ENCODE results near the gene RAB9B.

The RAB9B gene

GRCh38 chrX:103793545-103793940, 38.5 kb downstream of the RAB9B start:
- no peak for DNase-seq (ENCODE audit: low read depth)
- H3K4me3 ChIP-seq (ENCODE audit: low read depth, low read length) = no peak overlapping the region
- TF ChIP-seq MYC (IDR thresholded peaks at IDR 0.05; ENCODE audit: low read depth, low read length) = no peak
- no peak for TF ChIP-seq POLR2A (IDR thresholded peaks at IDR 0.05; ENCODE audit: extremely low read depth, insufficient read length)
- TF ChIP-seq MAX (IDR thresholded peaks at IDR 0.05; ENCODE audit: low read depth, low read length) = no peak
- no peak for TF ChIP-seq CTCF (IDR thresholded peaks at IDR 0.05; ENCODE audit: low read depth, low read length)

GRCh38 chrX:103792916-103793544, 39.0 kb downstream of the RAB9B start:
- no peak for DNase-seq (ENCODE audit: low read depth)
- H3K4me3 ChIP-seq (ENCODE audit: low read depth, low read length) = no peak overlapping the region
- TF ChIP-seq MAX (IDR thresholded peaks at IDR 0.05; ENCODE audit: low read depth, low read length) (no peak), CTCF (IDR thresholded peaks at IDR 0.05; ENCODE audit: low read depth, low read length) (no peak), MYC (IDR thresholded peaks at IDR 0.05; ENCODE audit: low read depth, low read length) (no peak), POLR2A (IDR thresholded peaks at IDR 0.05; ENCODE audit: extremely low read depth, insufficient read length) (no peak)

GRCh38 chrX:103791826-103792485, 40.1 kb downstream of the RAB9B start:
- DNase-seq (ENCODE audit: low read depth) = no peak
- no peak overlapping the region for H3K4me3 ChIP-seq (ENCODE audit: low read depth, low read length)
- TF ChIP-seq POLR2A (IDR thresholded peaks at IDR 0.05; ENCODE audit: extremely low read depth, insufficient read length) (no peak), MYC (IDR thresholded peaks at IDR 0.05; ENCODE audit: low read depth, low read length) (no peak), CTCF (IDR thresholded peaks at IDR 0.05; ENCODE audit: low read depth, low read length) (no peak), MAX (IDR thresholded peaks at IDR 0.05; ENCODE audit: low read depth, low read length) (no peak)

- H3K4me3 ChIP-seq (ENCODE audit: low read depth, low read length) = no peak overlapping the region
- TF ChIP-seq MAX (IDR thresholded peaks at IDR 0.05; ENCODE audit: low read depth, low read length) (no peak), MYC (IDR thresholded peaks at IDR 0.05; ENCODE audit: low read depth, low read length) (no peak), CTCF (IDR thresholded peaks at IDR 0.05; ENCODE audit: low read depth, low read length) (no peak), POLR2A (IDR thresholded peaks at IDR 0.05; ENCODE audit: extremely low read depth, insufficient read length) (no peak)
- DNase-seq (ENCODE audit: low read depth) = no peak
These were observed 40.8 kb downstream of the RAB9B start for GRCh38 chrX:103791228-103791627.

- no peak overlapping the region for H3K4me3 ChIP-seq (ENCODE audit: low read depth, low read length)
- TF ChIP-seq CTCF (IDR thresholded peaks at IDR 0.05; ENCODE audit: low read depth, low read length) = no peak
- TF ChIP-seq MAX (IDR thresholded peaks at IDR 0.05; ENCODE audit: low read depth, low read length) = no peak
- TF ChIP-seq POLR2A (IDR thresholded peaks at IDR 0.05; ENCODE audit: extremely low read depth, insufficient read length) = no peak
- no peak for TF ChIP-seq MYC (IDR thresholded peaks at IDR 0.05; ENCODE audit: low read depth, low read length)
- no peak for DNase-seq (ENCODE audit: low read depth)
These were observed 43.1 kb downstream of the RAB9B start for GRCh38 chrX:103789004-103789403.

Data from NB4 (cell line).